GM18499 (cell line): Measurements from ENCODE around the gene MEX3D.

ENCODE experiments used
- ATAC-seq: cut with Tn5 transposase; IDR thresholded peaks from one replicate; pipeline ENCODE4 v1.9.1; 2021; ENCODE audit warnings: moderate number of reproducible peaks; ENCODE audit not compliant: insufficient read depth, unreplicated experiment

MEX3D gene

DNA sequence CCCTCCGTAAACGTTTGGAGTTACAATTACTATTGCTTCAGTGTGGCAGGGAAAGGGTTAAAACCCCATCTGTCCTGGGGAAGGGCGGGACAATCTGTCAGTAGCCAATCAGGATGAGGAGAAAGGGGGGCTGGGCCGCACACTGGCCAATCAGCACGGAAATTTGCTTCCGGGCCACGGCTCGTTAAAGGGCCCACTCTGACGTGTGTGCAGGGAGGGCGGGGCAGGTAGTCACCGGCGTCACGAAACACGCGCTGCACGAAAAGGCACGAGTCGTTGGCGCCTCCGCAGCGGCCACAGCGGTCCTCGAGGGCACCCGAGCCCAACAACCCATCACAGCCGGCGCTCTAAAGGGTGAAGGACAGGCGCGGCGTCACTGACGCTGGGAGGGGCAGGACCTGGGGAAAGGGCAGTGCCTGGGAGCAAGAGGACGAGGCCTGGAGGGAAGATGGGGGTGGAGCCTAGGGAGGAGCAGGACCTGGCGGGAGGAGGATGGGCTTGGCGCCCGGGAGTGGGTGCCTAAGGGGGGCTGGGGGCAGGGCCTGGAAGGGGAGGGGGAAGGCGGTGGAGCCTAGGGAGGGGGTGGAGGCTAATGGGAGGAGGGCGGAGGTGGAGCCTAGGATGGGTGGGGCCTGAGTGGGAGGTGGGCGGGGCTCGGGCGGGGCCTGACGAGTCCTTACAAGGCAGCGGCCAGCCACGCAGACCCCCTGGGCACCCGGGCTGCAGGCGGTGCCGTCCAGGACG is 60.2 kb downstream of the MEX3D start:
- no peak for ATAC-seq

DNA sequence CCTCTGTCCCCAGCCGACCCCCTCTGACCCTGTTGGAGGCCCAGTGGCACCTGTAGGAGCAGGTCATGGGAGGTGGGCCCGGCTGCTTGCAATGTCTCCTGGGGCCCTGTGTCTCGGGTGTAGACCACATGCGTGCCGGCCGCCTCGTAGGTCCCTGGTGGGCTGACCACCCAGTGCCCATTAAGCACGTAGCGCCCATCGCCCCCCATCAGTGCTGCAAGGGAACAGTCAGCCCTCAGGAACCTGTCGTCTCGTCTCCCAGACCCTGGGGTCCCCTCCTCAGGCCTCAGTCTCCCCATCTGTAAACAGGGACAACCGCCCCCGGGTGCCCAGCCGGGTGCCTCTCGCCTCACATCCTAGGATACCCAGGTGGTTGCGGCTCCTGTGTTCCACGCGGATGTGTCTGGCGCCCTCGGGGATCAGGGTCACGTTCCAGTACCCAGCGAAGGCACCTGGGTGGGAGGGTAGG is 60.9 kb downstream of the MEX3D start:
- ATAC-seq, result no peak

DNA sequence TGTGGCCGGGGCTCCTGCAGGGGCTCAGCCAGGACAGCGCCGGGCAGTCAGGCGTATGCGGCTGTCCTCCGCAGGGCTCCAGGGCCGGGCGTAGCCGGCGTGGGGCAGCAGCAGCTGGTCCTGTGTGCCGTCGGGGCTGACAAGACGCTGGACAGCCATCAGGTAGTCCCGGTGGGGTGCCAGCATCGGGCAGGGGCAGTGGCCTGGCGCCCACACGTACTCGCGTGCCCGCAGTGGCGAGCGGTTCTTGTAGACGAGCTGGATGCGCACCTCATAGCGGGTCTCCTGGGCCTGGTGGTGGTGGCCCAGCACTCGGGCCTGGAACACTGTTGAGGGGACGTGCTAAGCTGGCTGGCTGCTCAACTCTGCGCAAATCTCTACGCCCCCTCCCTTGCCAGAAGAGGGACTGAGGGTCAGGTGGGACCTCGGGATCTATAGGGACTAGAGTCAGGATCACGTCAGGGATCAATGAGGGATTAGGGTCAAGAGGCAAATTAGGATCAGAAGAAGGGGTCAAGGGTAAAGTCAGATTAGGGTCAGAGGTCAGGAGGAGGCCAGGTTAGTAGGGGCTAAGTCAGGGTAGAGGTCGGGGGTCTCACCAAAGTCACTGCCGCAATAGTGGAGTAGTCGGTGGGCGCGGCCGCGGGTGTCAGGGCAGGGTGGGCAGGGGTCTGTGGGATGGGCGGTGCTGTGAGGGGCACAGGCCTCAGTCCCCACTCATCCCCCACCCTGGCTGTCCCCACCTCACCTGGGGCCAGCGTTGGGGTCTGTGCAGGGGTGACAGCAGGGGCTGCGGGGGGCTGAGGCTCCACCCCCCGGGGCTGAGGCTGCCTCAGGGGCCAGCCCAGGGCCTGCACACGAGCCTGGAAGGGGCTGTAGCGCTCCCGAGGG is 61.9 kb downstream of the MEX3D start:
- no peak for ATAC-seq

DNA sequence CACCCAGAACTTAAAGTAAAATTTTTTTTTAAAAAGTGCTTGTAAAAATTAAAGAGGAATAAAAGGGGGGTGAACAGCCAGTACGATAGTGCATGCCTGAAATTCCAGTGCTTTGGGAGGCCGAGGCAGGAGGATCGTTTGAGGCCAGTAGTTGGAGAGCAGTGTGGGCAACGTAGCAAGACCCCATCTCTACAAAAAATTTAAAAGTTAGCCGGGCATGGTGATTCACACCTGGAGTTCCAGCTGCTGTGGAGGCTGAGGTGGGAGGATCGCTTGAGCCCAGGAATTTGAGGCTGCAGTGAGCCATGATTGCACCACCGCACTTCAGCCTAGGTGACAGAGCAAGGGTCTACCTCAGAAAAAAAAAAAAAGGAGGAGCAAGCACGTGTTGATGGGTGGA is 63.1 kb downstream of the MEX3D start:
- no peak for ATAC-seq
